HepG2 (cell line): ENCODE data around the gene COL13A1. TPM values are rescaled to one million over a fixed set of nuclear protein-coding genes. Genes with fewer than 3 reads are reported as not detected.

Experiments used
- ATAC-seq: fragments of 200-7000 bp; cut with Tn5 transposase; 3 replicates; pipeline ENCODE4 v1.9.1; 2020; ENCODE audit warnings: mild to moderate bottlenecking, moderate library complexity
- BruUV-seq: library from RNA; stranded (reverse); fragments of 400-500 nt; replicated peaks from 2 replicates; lab custom pipeline; 2021; lab: Mats Ljungman, UMichigan
- CTCF ChIA-PET: fragments of 300-600 bp; formaldehyde crosslinking; extraction: SDS; loops from one replicate; lab custom pipeline; 2021; ENCODE audit warnings: low total read pairs, inconsistent platforms, low intra/inter-chr PET ratio; lab: Yijun Ruan, JAX
- POLR2A ChIA-PET: fragments of 350-600 bp; sonication (Branson Sonifier 250); formaldehyde crosslinking; loops from one replicate; lab custom pipeline; 2020; ENCODE audit warnings: antibody characterized with exemption, inconsistent platforms; lab: Yijun Ruan, JAX
- DNase-seq: peaks from one replicate; pipeline ENCODE4 v3.0.0-alpha.2; 2015; ENCODE audit warnings: low spot score
- FAIRE-seq: peaks from 3 replicates; lab custom pipeline; 2011; peaks lifted over from hg19 to GRCh38; lab: Jason Lieb, UNC
- H2AFZ ChIP-seq: one replicate; pipeline ENCODE4 v1.6.1; 2011; ENCODE audit warnings: low read length, inconsistent platforms
- H3K27ac ChIP-seq: fragments of 300-600 bp; 3 replicates; pipeline ENCODE4 v1.8.0; 2011; ENCODE audit warnings: mixed run types, mild to moderate bottlenecking, mixed read lengths, low read length, inconsistent platforms; ENCODE audit not compliant: insufficient read depth; ENCODE audit errors: extremely low read length
- H3K27me3 ChIP-seq, 2 experiments: fragments of 200-600 bp in 1 of 2; 2 replicates in 1 of 2; 3 replicates in 1 of 2; pipeline versions ENCODE4 v1.6.0 to v1.8.0; 2011; ENCODE audit warnings: low read length in 2 of 2, mild to moderate bottlenecking in 2 of 2, moderate library complexity in 2 of 2, inconsistent platforms in 1 of 2; ENCODE audit not compliant: insufficient read depth in 2 of 2, control insufficient read depth in 1 of 2
- H3K36me3 ChIP-seq, 2 experiments: fragments of 200-600 bp in 1 of 2; replicated peaks in 1 of 2; 2 replicates in 1 of 2; 3 replicates in 1 of 2; pipeline versions ENCODE4 v1.5.1 to v1.8.0; 2011; ENCODE audit warnings: low read length in 2 of 2, inconsistent platforms in 1 of 2; ENCODE audit not compliant: insufficient read depth in 2 of 2, control insufficient read depth in 1 of 2
- H3K4me1 ChIP-seq: 2 replicates; pipeline ENCODE4 v1.5.1; 2012; ENCODE audit warnings: low read length, inconsistent platforms; ENCODE audit not compliant: insufficient read depth
- H3K4me2 ChIP-seq: 2 replicates; pipeline ENCODE4 v1.6.0; 2011; ENCODE audit warnings: low read depth, low read length, inconsistent platforms
- H3K4me3 ChIP-seq, 3 experiments: fragments of 200-600 bp in 1 of 3; sonication (generic), shearing (Covaris generic) in 1 of 3; replicated peaks in 1 of 3; 2 replicates each; pipeline ENCODE4 v1.5.1; 2011 to 2016; ENCODE audit warnings: low read length in 3 of 3, inconsistent platforms in 2 of 3, low read depth in 2 of 3, mild to moderate bottlenecking in 2 of 3, control low read depth in 1 of 3, mixed read lengths in 1 of 3; ENCODE audit not compliant: insufficient read depth in 1 of 3
- H3K79me2 ChIP-seq: one replicate; pipeline ENCODE4 v1.6.1; 2011; ENCODE audit warnings: low read length, inconsistent platforms; ENCODE audit not compliant: insufficient read depth
- H3K9ac ChIP-seq: 2 replicates; pipeline ENCODE4 v1.6.0; 2011; ENCODE audit warnings: mild to moderate bottlenecking, low read depth, low read length, inconsistent platforms; ENCODE audit not compliant: insufficient read depth
- H3K9me3 ChIP-seq: 2 replicates; pipeline ENCODE4 v1.5.1; 2012; ENCODE audit warnings: mild to moderate bottlenecking, low read length
- H4K20me1 ChIP-seq: 2 replicates; pipeline ENCODE4 v1.6.0; 2011; ENCODE audit warnings: inconsistent platforms, mild to moderate bottlenecking, low read length, moderate library complexity; ENCODE audit not compliant: insufficient read depth
- BCLAF1 ChIP-seq: fragments of 450-650 bp; IDR thresholded peaks from 2 replicates; pipeline ENCODE4 v1.6.1; 2017; ENCODE audit warnings: mild to moderate bottlenecking
- GABPA ChIP-seq, 2 experiments: IDR thresholded peaks; 2 replicates each; pipeline ENCODE4 v1.6.1; 2011 to 2016; ENCODE audit warnings: low read depth in 2 of 2, low read length in 1 of 2, missing biosample characterization in 1 of 2, missing genetic modification characterization in 1 of 2
- PAF1 ChIP-seq: IDR thresholded peaks from 2 replicates; pipeline ENCODE4 v1.6.1; 2016; ENCODE audit warnings: missing genetic modification reagents, missing compliant biosample characterization
- RAD21 ChIP-seq: fragments of 450-650 bp; formaldehyde crosslinking; IDR thresholded peaks from 2 replicates; pipeline ENCODE4 v1.5.0; 2020; ENCODE audit warnings: mild to moderate bottlenecking
- SP140L ChIP-seq: sonication (generic); formaldehyde crosslinking; IDR thresholded peaks from 2 replicates; pipeline ENCODE4 v1.4.0; 2020; ENCODE audit warnings: missing genetic modification reagents, borderline replicate concordance
- SRY ChIP-seq: sonication (generic); formaldehyde crosslinking; IDR thresholded peaks from 2 replicates; pipeline ENCODE4 v1.8.0; 2022; ENCODE audit warnings: mild to moderate bottlenecking, missing genetic modification reagents
- ZBTB46 ChIP-seq: sonication (generic); formaldehyde crosslinking; IDR thresholded peaks from 2 replicates; pipeline ENCODE4 v1.4.0; 2020; ENCODE audit warnings: mild to moderate bottlenecking, missing genetic modification reagents, borderline replicate concordance
- ZNF24 ChIP-seq: fragments of 450-650 bp; IDR thresholded peaks from 2 replicates; pipeline ENCODE4 v1.6.1; 2017; ENCODE audit warnings: antibody characterized with exemption, mild to moderate bottlenecking
- ZNF274 ChIP-seq: sonication (generic); formaldehyde crosslinking; IDR thresholded peaks from 2 replicates; pipeline ENCODE4 v1.5.1; 2020; ENCODE audit warnings: mild to moderate bottlenecking, missing genetic modification reagents
- ZNF547 ChIP-seq: sonication (generic); formaldehyde crosslinking; IDR thresholded peaks from 2 replicates; pipeline ENCODE4 v1.5.1; 2020; ENCODE audit warnings: mild to moderate bottlenecking, missing genetic modification reagents
- ZNF557 ChIP-seq: sonication (generic); formaldehyde crosslinking; IDR thresholded peaks from 2 replicates; pipeline ENCODE4 v1.4.0; 2020; ENCODE audit warnings: missing genetic modification reagents
- whole genome bisulfite sequencing: methylation state at CpG from one replicate; pipeline ENCODE4 v1.1.6; 2017; ENCODE audit warnings: low lambda C conversion rate; 5-methylcytosine and 5-hydroxymethylcytosine counted together
- in situ Hi-C: cut with HindIII; loops from 2 replicates; pipeline ENCODE4 v1.10.0; 2017; ENCODE audit warnings: low pct_unique_long_range_greater_than_20kb; ENCODE audit not compliant: extremely low pct_ligation_motif_present
- intact Hi-C: fragments of 100-400 bp; cut with micrococcal nuclease; formaldehyde crosslinking; loops from one replicate; pipeline ENCODE4 v1.10.0; 2022; ENCODE audit not compliant: unreplicated experiment
- polyA plus RNA-seq, 8 experiments: library from polyadenylated mRNA; depleted of rRNA in 3 of 8; stranded (reverse) in 7 of 8; unstranded in 1 of 8; fragments of >200 nt; fragmentation: Illumina TruSeq in 4 of 8; extraction: Trizol in 4 of 8; gene quantifications; 2 replicates each; pipeline versions ENCODE4 v1.2.1 to v1.2.3, GENCODE V29; 2011 to 2016; ENCODE audit warnings: low read depth in 4 of 8, missing spikeins in 1 of 8, mixed read lengths in 1 of 8; ENCODE audit not compliant: insufficient read depth in 1 of 8
- total RNA-seq, 5 experiments: library from RNA; depleted of rRNA; stranded (reverse); fragments of >200 nt; fragmentation: Illumina TruSeq; extraction: Trizol; gene quantifications; 2 replicates each; pipeline ENCODE4 v1.2.3, GENCODE V29; 2016; ENCODE audit warnings: low read depth in 1 of 5
- TF ChIP-seq, protein P1 (sequence below): sonication (generic); formaldehyde crosslinking; IDR thresholded peaks from 2 replicates; pipeline ENCODE4 v1.4.0; 2020; ENCODE audit warnings: missing genetic modification reagents, borderline replicate concordance
- TF ChIP-seq, protein P2 (sequence below): sonication (generic); formaldehyde crosslinking; IDR thresholded peaks from 2 replicates; pipeline ENCODE4 v1.9.0; 2021; ENCODE audit warnings: missing genetic modification reagents, mild to moderate bottlenecking, borderline replicate concordance

Gene COL13A1
- total and polyA plus RNA-seq, 2 of the 13 experiments (the other 11 are each of a cell fraction or from before 2014, with no cell fraction given) = 0.07 TPM; not detected in 1

GRCh38 chr10:69865450-69865849 lies 63.7 kb downstream of the COL13A1 start:
- CTCF ChIA-PET = no interaction called here

More at GRCh38 chr10:69865450-69865849, 63.7 kb downstream of the COL13A1 start:
- intact Hi-C loops = no loop called here
- Histone ChIP-seq H2AFZ (no peak overlapping the region), H3K9ac (no peak overlapping the region), H3K4me3 (no peak overlapping the region), H4K20me1 (no peaks in the 10 kb centered on the region)
- no TSS peak for BruUV-seq
- WGBS = 10% methylated on average over 1 of the region's 1 CpG
- TF ChIP-seq RAD21 (CRISPR knock-in tag) (no peak), ZBTB46 (CRISPR knock-in tag) (no peak), PAF1 (CRISPR knock-in tag) (no peak), ZNF274 (CRISPR knock-in tag) (no peak), SRY (no peak), GABPA (IDR thresholded peaks at IDR 0.05; ENCODE audit: low read depth, low read length) (no peak), GABPA (CRISPR knock-in tag; IDR thresholded peaks at IDR 0.05; ENCODE audit: low read depth) (no peak), SP140L (CRISPR knock-in tag) (no peak), BCLAF1 (no peak), ZNF24 (no peak), ZNF557 (CRISPR knock-in tag) (no peak), ZNF547 (CRISPR knock-in tag) (no peak)
- TF ChIP-seq, protein P1, sequence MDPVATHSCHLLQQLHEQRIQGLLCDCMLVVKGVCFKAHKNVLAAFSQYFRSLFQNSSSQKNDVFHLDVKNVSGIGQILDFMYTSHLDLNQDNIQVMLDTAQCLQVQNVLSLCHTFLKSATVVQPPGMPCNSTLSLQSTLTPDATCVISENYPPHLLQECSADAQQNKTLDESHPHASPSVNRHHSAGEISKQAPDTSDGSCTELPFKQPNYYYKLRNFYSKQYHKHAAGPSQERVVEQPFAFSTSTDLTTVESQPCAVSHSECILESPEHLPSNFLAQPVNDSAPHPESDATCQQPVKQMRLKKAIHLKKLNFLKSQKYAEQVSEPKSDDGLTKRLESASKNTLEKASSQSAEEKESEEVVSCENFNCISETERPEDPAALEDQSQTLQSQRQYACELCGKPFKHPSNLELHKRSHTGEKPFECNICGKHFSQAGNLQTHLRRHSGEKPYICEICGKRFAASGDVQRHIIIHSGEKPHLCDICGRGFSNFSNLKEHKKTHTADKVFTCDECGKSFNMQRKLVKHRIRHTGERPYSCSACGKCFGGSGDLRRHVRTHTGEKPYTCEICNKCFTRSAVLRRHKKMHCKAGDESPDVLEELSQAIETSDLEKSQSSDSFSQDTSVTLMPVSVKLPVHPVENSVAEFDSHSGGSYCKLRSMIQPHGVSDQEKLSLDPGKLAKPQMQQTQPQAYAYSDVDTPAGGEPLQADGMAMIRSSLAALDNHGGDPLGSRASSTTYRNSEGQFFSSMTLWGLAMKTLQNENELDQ = no peak
- TF ChIP-seq, protein P2, sequence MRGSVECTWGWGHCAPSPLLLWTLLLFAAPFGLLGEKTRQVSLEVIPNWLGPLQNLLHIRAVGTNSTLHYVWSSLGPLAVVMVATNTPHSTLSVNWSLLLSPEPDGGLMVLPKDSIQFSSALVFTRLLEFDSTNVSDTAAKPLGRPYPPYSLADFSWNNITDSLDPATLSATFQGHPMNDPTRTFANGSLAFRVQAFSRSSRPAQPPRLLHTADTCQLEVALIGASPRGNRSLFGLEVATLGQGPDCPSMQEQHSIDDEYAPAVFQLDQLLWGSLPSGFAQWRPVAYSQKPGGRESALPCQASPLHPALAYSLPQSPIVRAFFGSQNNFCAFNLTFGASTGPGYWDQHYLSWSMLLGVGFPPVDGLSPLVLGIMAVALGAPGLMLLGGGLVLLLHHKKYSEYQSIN (CRISPR knock-in tag) = no peak
- TF ChIP-seq, all 625 proteins: peak for 0
- Histone ChIP-seq H3K9me3 (no peaks in the 10 kb centered on the region), H3K36me3 (no peaks in the 10 kb centered on the region), H3K79me2 (no peaks in the 10 kb centered on the region), H3K4me1 (no peaks in the 10 kb centered on the region), H3K27me3 (peaks cover 0 to 45% of the 10 kb centered on the region in 2 experiments; a peak in 3 of 5 replicates), H3K4me2 (no peak overlapping the region), H3K27ac (no peak overlapping the region)
- FAIRE-seq (no peak), DNase-seq (no peak), ATAC-seq (no peak)
- in situ Hi-C loops = no loop called here
- POLR2A ChIA-PET = no interaction called here
